Kidney tubule cell (primary cell): ENCODE data around the gene MGAT5.

Source experiments
- DNase-seq: peaks from one replicate; pipeline ENCODE4 v3.0.0-alpha.2; 2018; ENCODE audit warnings: low spot score

Gene MGAT5

GRCh38 chr2:134253804-134254203 lies at the start of gene MGAT5:
Gene MGAT5 (plus strand): TSS chr2:134254072. CDS start chr2:134254404, 332 bp downstream.
- DNase-seq: no peak

GRCh38 chr2:134205087-134205486 lies 48.8 kb upstream of the MGAT5 start:
- no peak for DNase-seq

- DNase-seq: no peak
Measured at GRCh38 chr2:134206031-134206430, 47.8 kb upstream of the MGAT5 start.

GRCh38 chr2:134206573-134206972 lies 47.3 kb upstream of the MGAT5 start:
- peak; percentile 69 for DNase-seq

- DNase-seq: peak; percentile 60
Measured at GRCh38 chr2:134207589-134208209, 46.2 kb upstream of the MGAT5 start.

- DNase-seq: no peak
Measured at GRCh38 chr2:134208825-134209224, 45.0 kb upstream of the MGAT5 start.

GRCh38 chr2:134212746-134213145 lies 41.1 kb upstream of the MGAT5 start:
- DNase-seq: peak; percentile 34

GRCh38 chr2:134216152-134216829 lies 37.6 kb upstream of the MGAT5 start:
- peak; percentile 55 for DNase-seq

- no peak for DNase-seq
Measured at GRCh38 chr2:134217351-134217750, 36.5 kb upstream of the MGAT5 start.

- peak; percentile 44 for DNase-seq
Measured at GRCh38 chr2:134217924-134218323, 35.9 kb upstream of the MGAT5 start.

- DNase-seq: no peak
Measured at GRCh38 chr2:134218414-134218813, 35.5 kb upstream of the MGAT5 start.

GRCh38 chr2:134218930-134219658 lies 34.8 kb upstream of the MGAT5 start:
- DNase-seq: peak; percentile 74

- DNase-seq: no peak
Measured at GRCh38 chr2:134220344-134220974, 33.4 kb upstream of the MGAT5 start.

GRCh38 chr2:134224005-134224404 lies 29.9 kb upstream of the MGAT5 start:
- DNase-seq: no peak

GRCh38 chr2:134225173-134225572 lies 28.7 kb upstream of the MGAT5 start:
- DNase-seq: peak; percentile 58

GRCh38 chr2:134225841-134226240 lies 28.0 kb upstream of the MGAT5 start:
- no peak for DNase-seq

GRCh38 chr2:134226601-134227000 lies 27.3 kb upstream of the MGAT5 start:
- no peak for DNase-seq

- no peak for DNase-seq
Measured at GRCh38 chr2:134227666-134228065, 26.2 kb upstream of the MGAT5 start.

GRCh38 chr2:134228493-134228903 lies 25.4 kb upstream of the MGAT5 start:
- peak; percentile 26 for DNase-seq

GRCh38 chr2:134229540-134229939 lies 24.3 kb upstream of the MGAT5 start:
- DNase-seq: no peak

- DNase-seq: no peak
Measured at GRCh38 chr2:134230885-134231284, 23.0 kb upstream of the MGAT5 start.

- no peak for DNase-seq
Measured at GRCh38 chr2:134231301-134231964, 22.4 kb upstream of the MGAT5 start.
